ENCODE data around the gene C1QL1. TPM values are rescaled to one million over a fixed set of nuclear protein-coding genes. Genes with fewer than 3 reads are reported as not detected.

C1QL1 gene
- total RNA-seq, 1 experiment from 2014 or later, result 1.5 TPM

DNA sequence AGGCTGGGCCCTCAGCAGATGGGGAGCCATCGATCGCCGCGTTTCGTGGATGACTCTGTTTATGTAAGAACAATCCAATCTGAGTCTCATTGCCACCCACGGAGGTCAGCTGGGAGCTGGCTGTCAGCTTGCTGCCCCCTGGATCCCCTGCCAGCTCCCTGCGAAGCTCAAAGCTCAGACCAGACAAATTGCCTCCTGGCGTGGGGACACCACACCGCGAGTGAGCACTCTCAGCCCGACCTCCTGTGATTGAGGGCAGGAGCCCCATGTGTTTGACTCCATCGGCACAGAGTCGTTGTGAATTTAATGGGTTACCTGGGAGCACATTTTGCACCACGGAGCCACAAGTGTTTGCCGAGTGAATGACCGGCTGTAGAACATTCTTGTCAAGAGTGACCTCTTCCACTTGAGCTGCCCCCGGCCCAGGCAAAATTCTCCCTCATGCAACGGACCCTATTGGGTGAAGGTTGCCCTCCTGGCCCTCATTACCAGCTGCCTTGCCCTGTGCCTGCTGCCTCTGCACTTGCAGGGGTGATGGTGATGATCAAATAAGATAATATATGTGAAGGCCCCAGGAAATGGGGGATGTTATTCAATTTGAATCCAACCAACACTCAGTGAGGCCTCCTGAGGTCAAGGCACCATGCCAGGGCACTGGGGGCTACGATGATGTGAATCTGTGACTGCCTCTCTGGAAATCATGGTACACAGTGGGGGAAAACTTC is 45.2 kb downstream of the C1QL1 start:
- intact Hi-C loops (cut with micrococcal nuclease; ENCODE audit: unreplicated experiment), result loop anchor here (5.0 kb wide), 1 partner anchor 174 kb away; no protein-coding TSS in a partner anchor
- Mint-ChIP-seq H3K4me1 (ENCODE audit: low read depth, unreplicated experiment) (no peaks in the 10 kb centered on the region), H3K36me3 (ENCODE audit: insufficient read depth, unreplicated experiment) (peaks cover 34% of the 10 kb centered on the region), H3K4me3 (ENCODE audit: low read depth, unreplicated experiment) (no peak overlapping the region), H3K27me3 (ENCODE audit: unreplicated experiment) (peaks cover 38% of the 10 kb centered on the region), H3K27ac (ENCODE audit: unreplicated experiment) (no peak overlapping the region), H3K9me3 (ENCODE audit: low read depth, unreplicated experiment) (no peaks in the 10 kb centered on the region)
- BruUV-seq (replicated peaks), result TSS peak; percentile 59
- TF ChIP-seq, protein P1, sequence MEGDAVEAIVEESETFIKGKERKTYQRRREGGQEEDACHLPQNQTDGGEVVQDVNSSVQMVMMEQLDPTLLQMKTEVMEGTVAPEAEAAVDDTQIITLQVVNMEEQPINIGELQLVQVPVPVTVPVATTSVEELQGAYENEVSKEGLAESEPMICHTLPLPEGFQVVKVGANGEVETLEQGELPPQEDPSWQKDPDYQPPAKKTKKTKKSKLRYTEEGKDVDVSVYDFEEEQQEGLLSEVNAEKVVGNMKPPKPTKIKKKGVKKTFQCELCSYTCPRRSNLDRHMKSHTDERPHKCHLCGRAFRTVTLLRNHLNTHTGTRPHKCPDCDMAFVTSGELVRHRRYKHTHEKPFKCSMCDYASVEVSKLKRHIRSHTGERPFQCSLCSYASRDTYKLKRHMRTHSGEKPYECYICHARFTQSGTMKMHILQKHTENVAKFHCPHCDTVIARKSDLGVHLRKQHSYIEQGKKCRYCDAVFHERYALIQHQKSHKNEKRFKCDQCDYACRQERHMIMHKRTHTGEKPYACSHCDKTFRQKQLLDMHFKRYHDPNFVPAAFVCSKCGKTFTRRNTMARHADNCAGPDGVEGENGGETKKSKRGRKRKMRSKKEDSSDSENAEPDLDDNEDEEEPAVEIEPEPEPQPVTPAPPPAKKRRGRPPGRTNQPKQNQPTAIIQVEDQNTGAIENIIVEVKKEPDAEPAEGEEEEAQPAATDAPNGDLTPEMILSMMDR (IDR thresholded peaks at IDR 0.05; ENCODE audit: unreplicated experiment), result no peak
- CTCF ChIA-PET, result interaction anchor here (0.5 to 1.1 kb wide), 3 partner anchors 8 to 103 kb away, joined by 3 to 5 read pairs (median 3); partner anchors contain the start of gene GFAP
- DNase-seq, result no peak

DNA sequence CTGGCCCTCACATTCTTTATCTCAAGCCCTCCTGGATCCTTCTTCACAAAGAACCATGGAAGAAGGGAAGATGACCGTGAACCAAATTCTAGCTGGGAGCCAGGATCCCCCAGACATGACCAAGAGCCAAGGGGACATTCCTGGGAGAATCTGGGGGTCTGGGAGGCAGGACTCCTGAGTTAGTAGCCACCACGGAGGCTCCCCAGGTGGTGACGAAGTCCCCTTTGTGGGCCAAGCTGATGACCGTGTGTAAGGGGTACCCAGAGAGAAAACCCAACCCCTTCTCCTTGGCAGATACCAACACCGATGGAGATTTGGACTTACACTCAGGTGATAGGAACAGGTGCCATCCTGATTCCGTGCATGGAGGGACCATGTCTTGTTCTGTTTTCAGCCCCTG is 46.0 kb downstream of the C1QL1 start:
- TF ChIP-seq, protein P1 (IDR thresholded peaks at IDR 0.05; ENCODE audit: unreplicated experiment), result no peak
- DNase-seq, result no peak
- Mint-ChIP-seq H3K27me3 (ENCODE audit: unreplicated experiment) (peaks cover 38% of the 10 kb centered on the region), H3K9me3 (ENCODE audit: low read depth, unreplicated experiment) (no peaks in the 10 kb centered on the region), H3K4me1 (ENCODE audit: low read depth, unreplicated experiment) (peaks cover 7% of the 10 kb centered on the region), H3K4me3 (ENCODE audit: low read depth, unreplicated experiment) (no peak overlapping the region), H3K27ac (ENCODE audit: unreplicated experiment) (no peak overlapping the region), H3K36me3 (ENCODE audit: insufficient read depth, unreplicated experiment) (peaks cover 34% of the 10 kb centered on the region)
- intact Hi-C loops (cut with micrococcal nuclease; ENCODE audit: unreplicated experiment), result loop anchor here (5.0 kb wide), 1 partner anchor 175 kb away; no protein-coding TSS in a partner anchor
- no TSS peak for BruUV-seq (replicated peaks)
- CTCF ChIA-PET, result interaction anchor here (1.3 to 3.3 kb wide), 2 partner anchors 70 to 99 kb away, joined by 5 to 78 read pairs; no protein-coding TSS in a partner anchor

DNA sequence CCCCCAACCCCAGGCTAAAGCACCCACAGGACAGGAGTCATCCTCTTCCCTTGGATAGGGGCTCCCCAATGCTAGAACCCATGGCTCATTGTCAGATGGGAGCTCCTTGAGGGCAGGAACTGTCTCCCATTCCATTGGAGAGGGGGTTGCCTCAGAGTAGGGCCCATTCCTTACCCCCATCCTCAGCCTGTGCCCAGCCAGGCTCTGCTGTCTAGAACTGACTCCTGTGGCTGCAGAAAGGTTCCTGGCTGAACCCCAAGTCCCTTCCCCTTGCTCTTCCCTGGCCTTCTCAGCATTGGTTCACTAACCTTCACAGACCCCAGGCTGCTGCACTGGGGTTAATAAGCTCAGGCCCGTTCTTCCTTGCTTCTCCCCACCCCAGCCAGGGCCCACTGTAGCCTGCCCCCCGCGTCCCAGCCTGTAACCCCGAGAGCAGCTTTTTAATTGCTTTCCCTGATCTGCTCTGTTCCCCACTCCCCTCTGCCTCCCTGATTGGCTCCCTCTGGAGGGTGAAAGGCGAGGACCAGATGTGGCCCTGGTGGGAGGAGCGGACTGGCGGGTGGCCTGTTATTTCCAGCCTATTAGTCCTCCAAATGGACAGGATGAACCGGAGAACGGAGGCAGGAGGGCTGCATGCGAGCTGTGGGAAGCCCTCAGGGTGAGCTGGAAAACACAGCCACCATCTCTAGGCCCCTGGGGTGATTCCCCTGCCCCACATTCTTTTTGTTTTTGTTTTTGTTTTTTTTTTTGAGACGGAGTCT is 46.8 kb downstream of the C1QL1 start:
- peaks cover 38% of the 10 kb centered on the region for H3K27me3 Mint-ChIP-seq (ENCODE audit: unreplicated experiment)
- H3K4me1 Mint-ChIP-seq (ENCODE audit: low read depth, unreplicated experiment), result peaks cover 16% of the 10 kb centered on the region
- no peak overlapping the region for H3K27ac Mint-ChIP-seq (ENCODE audit: unreplicated experiment)
- DNase-seq, result no peak
- no peaks in the 10 kb centered on the region for H3K9me3 Mint-ChIP-seq (ENCODE audit: low read depth, unreplicated experiment)
- H3K4me3 Mint-ChIP-seq (ENCODE audit: low read depth, unreplicated experiment), result no peak overlapping the region
- intact Hi-C loops (cut with micrococcal nuclease; ENCODE audit: unreplicated experiment), result loop anchor here (5.0 kb wide), 1 partner anchor 176 kb away; no protein-coding TSS in a partner anchor
- TF ChIP-seq, protein P1 (IDR thresholded peaks at IDR 0.05; ENCODE audit: unreplicated experiment), result no peak
- CTCF ChIA-PET, result interaction anchor here (1.0 to 3.3 kb wide), 9 partner anchors 10 to 214 kb away, joined by 3 to 78 read pairs (median 5); partner anchors contain the start of gene ACBD4
- peaks cover 32% of the 10 kb centered on the region for H3K36me3 Mint-ChIP-seq (ENCODE audit: insufficient read depth, unreplicated experiment)
- BruUV-seq (replicated peaks), result no TSS peak

DNA sequence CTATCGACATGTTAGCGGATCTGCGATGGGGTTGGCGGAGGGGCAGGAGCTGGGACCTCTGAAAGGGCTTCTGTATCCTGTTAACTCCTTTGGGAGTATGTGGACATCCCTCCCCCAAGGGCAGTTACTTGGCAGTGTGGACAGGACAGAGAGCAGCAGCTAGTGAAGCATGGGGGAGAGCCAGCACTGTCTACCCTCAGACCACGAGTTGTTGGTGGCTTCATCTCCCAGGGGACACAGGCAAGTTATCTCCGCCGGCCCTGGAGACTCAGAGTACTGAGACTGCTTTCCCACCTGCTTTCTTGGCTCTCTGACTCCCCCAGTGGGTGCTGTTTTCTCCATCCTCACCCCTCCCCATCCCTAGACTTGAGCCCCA is 47.5 kb downstream of the C1QL1 start:
- no peak for DNase-seq
- H3K36me3 Mint-ChIP-seq (ENCODE audit: insufficient read depth, unreplicated experiment), result peaks cover 26% of the 10 kb centered on the region
- no peaks in the 10 kb centered on the region for H3K9me3 Mint-ChIP-seq (ENCODE audit: low read depth, unreplicated experiment)
- no TSS peak for BruUV-seq (replicated peaks)
- CTCF ChIA-PET, result interaction anchor here (0.7 to 3.3 kb wide), 17 partner anchors 9 to 215 kb away, joined by 3 to 78 read pairs (median 3); partner anchors contain the start of gene ACBD4
- TF ChIP-seq, protein P1 (IDR thresholded peaks at IDR 0.05; ENCODE audit: unreplicated experiment), result no peak
- intact Hi-C loops (cut with micrococcal nuclease; ENCODE audit: unreplicated experiment), result loop anchor here (1.0 to 5.0 kb wide), 2 partner anchors 101 to 177 kb away; no protein-coding TSS in a partner anchor
- no peak overlapping the region for H3K4me3 Mint-ChIP-seq (ENCODE audit: low read depth, unreplicated experiment)
- peaks cover 23% of the 10 kb centered on the region for H3K4me1 Mint-ChIP-seq (ENCODE audit: low read depth, unreplicated experiment)
- H3K27ac Mint-ChIP-seq (ENCODE audit: unreplicated experiment), result no peak overlapping the region
- H3K27me3 Mint-ChIP-seq (ENCODE audit: unreplicated experiment), result peaks cover 39% of the 10 kb centered on the region
